Measurements from ENCODE around the gene CEP72. TPM values are rescaled to one million over a fixed set of nuclear protein-coding genes. Genes with fewer than 3 reads are reported as not detected.

CEP72 gene
- total RNA-seq, 1 donor from 2014 or later, result 6.8 TPM

DNA sequence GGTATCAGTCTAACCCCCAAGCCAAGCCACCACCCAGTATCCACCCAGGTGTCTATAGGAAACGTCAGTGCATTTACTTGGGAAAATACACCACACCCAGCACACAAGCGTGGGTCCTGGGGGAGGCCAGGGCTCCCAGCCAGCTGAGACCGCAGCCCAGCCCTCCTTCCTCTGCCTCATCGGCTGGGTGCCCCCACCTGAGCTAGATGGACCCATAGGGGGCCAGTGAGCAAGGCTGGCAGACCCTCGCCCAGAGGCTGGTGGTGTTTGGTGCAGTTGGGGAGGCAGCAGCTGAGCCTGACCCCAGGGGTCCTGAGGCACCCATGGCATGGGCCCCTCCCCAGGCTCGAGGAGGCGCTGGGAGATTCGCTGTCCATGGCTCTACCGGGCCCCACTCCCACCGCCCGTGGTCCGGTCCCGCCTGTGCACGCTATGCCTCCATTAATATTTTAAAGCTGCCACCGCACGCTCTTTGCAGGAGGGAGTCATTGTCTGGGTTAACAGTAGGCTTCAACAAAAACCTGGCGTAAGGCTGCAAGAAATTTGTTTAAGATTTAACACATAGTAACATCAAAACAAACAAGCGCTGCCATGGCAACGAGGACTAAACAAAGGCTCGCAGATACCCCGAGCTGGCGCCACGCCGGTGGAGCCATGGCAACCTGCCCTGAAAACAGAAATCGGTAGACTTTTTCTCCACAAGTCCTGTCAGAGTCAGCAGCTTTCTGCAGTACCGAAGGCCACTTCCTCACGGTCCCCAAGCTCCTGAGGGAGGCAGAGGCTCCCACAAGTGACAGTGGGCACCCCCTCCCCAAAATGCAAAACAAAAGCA is 60.4 kb downstream of the CEP72 start:
- peaks cover 5% of the 10 kb centered on the region for H3K27me3 ChIP-seq (ENCODE audit: control insufficient read depth, insufficient read depth, low read length)
- no peak overlapping the region for H3K4me3 ChIP-seq (ENCODE audit: low read depth, low read length)
- DNase-seq (ENCODE audit: low read depth) (peak; percentile 66), FAIRE-seq (no peak)
- no peaks in the 10 kb centered on the region for H3K36me3 ChIP-seq (ENCODE audit: control insufficient read depth, insufficient read depth, low read length)
- TF ChIP-seq, protein P1, sequence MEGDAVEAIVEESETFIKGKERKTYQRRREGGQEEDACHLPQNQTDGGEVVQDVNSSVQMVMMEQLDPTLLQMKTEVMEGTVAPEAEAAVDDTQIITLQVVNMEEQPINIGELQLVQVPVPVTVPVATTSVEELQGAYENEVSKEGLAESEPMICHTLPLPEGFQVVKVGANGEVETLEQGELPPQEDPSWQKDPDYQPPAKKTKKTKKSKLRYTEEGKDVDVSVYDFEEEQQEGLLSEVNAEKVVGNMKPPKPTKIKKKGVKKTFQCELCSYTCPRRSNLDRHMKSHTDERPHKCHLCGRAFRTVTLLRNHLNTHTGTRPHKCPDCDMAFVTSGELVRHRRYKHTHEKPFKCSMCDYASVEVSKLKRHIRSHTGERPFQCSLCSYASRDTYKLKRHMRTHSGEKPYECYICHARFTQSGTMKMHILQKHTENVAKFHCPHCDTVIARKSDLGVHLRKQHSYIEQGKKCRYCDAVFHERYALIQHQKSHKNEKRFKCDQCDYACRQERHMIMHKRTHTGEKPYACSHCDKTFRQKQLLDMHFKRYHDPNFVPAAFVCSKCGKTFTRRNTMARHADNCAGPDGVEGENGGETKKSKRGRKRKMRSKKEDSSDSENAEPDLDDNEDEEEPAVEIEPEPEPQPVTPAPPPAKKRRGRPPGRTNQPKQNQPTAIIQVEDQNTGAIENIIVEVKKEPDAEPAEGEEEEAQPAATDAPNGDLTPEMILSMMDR (IDR thresholded peaks at IDR 0.05; ENCODE audit: insufficient read depth, low read length, severe bottlenecking), result no peak

DNA sequence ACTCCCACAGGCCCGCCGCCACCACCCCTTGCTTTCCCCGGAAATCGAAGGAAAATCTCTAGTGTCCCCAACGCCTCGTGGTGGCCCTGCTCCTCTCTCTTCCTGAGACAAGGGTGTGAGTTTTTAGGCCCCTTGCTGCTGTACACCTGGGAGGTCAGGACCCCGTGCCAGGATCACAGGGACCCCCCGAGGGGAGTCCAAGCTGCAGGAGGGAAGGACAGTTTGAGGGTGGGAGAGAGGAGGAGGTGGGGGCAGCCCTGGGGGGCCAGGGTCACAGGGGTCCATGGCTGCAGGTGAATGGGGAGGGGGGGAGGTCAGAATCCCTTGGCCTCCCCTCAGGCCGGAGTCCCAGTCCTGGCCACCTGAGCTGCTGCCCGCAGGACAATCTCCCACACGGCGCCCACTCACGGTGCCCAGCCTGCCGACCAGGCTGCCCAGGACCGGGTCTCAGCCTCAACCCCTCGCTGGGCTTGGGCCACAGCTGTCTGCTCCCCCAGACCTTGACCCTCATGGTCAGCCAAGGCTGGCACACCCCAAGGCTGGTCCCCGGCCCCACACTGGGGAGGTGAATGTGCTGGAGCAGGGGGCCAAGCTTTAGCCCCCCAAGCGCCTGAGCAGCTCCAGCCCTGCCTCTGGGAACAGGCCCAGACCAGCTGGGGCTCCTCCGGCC is 61.2 kb downstream of the CEP72 start:
- Histone ChIP-seq H3K4me3 (ENCODE audit: low read depth, low read length) (no peak overlapping the region), H3K36me3 (ENCODE audit: control insufficient read depth, insufficient read depth, low read length) (no peaks in the 10 kb centered on the region), H3K27me3 (ENCODE audit: control insufficient read depth, insufficient read depth, low read length) (peaks cover 5% of the 10 kb centered on the region)
- no peak for DNase-seq (ENCODE audit: low read depth)
- TF ChIP-seq, protein P1 (IDR thresholded peaks at IDR 0.05; ENCODE audit: insufficient read depth, low read length, severe bottlenecking), result no peak
- no peak for FAIRE-seq

DNA sequence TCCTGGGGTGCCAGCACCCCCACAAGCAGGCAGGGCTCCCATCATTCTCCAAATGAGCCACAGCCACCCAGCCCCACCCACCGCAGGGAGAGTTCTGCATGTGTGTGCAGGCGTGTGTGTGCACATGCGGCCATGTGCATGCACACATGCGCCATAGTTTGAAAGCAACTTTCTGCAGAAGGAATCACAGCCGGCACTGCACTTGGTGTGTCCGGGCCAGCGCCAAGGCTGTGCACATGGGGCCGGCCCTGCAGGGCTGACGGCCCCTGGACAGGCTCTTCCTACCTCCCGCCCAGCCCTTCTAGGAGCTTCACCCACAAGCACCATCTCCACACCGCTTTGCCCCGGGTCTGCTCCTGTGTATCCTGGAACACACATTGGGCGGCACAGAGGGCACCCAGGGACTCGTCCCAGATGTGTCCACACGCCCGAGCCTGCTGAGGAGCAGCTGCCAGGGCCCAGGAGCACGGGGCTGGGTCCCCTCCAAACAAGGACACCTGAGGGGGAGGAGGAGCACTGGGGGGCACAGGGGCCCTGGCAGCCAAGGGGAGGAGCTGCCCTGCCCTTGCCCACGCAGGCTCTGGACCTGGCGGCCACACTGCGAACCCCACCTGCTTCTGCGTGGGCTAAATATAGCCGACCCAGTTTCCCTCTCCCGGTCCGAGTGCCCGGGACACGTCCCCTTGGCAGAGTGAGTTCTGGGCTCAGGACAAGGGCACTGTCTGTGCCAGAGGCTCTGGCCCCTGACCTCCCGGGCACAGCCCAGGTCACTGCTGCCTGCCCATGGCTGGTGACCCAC is 61.9 kb downstream of the CEP72 start:
- TF ChIP-seq, protein P1 (IDR thresholded peaks at IDR 0.05; ENCODE audit: insufficient read depth, low read length, severe bottlenecking), result no peak
- Histone ChIP-seq H3K27me3 (ENCODE audit: control insufficient read depth, insufficient read depth, low read length) (peaks cover 5% of the 10 kb centered on the region), H3K4me3 (ENCODE audit: low read depth, low read length) (no peak overlapping the region), H3K36me3 (ENCODE audit: control insufficient read depth, insufficient read depth, low read length) (no peaks in the 10 kb centered on the region)
- no peak for DNase-seq (ENCODE audit: low read depth)
- FAIRE-seq, result no peak

- H3K27me3 ChIP-seq (ENCODE audit: control insufficient read depth, insufficient read depth, low read length), result peaks cover 5% of the 10 kb centered on the region
- no peak for FAIRE-seq
- H3K36me3 ChIP-seq (ENCODE audit: control insufficient read depth, insufficient read depth, low read length), result no peaks in the 10 kb centered on the region
- no peak overlapping the region for H3K4me3 ChIP-seq (ENCODE audit: low read depth, low read length)
- TF ChIP-seq, protein P1 (IDR thresholded peaks at IDR 0.05; ENCODE audit: insufficient read depth, low read length, severe bottlenecking), result peak; percentile 1
- no peak for DNase-seq (ENCODE audit: low read depth)
Observed at GRCh38 chr5:674630-675011, 62.5 kb downstream of the CEP72 start.

- Histone ChIP-seq H3K4me3 (ENCODE audit: low read depth, low read length) (no peak overlapping the region), H3K36me3 (ENCODE audit: control insufficient read depth, insufficient read depth, low read length) (no peaks in the 10 kb centered on the region), H3K27me3 (ENCODE audit: control insufficient read depth, insufficient read depth, low read length) (peaks cover 5% of the 10 kb centered on the region)
- TF ChIP-seq, protein P1 (IDR thresholded peaks at IDR 0.05; ENCODE audit: insufficient read depth, low read length, severe bottlenecking), result no peak
- FAIRE-seq, result no peak
- no peak for DNase-seq (ENCODE audit: low read depth)
Observed at GRCh38 chr5:675111-675870, 63.2 kb downstream of the CEP72 start.

All from bronchial epithelial cell (primary cell).